Measurements from ENCODE around the gene SDR42E2. TPM values are rescaled to one million over a fixed set of nuclear protein-coding genes. Genes with fewer than 3 reads are reported as not detected.
A peak's percentile ranks its signal among the peaks of the same experiment; 100 is the strongest.

Gene SDR42E2
- total and polyA plus RNA-seq, 10 of the 15 experiments (the other 5 are each of a cell fraction or from before 2014, with no cell fraction given) = 0.01 to 0.09 (median 0.08) TPM; not detected in 4

DNA sequence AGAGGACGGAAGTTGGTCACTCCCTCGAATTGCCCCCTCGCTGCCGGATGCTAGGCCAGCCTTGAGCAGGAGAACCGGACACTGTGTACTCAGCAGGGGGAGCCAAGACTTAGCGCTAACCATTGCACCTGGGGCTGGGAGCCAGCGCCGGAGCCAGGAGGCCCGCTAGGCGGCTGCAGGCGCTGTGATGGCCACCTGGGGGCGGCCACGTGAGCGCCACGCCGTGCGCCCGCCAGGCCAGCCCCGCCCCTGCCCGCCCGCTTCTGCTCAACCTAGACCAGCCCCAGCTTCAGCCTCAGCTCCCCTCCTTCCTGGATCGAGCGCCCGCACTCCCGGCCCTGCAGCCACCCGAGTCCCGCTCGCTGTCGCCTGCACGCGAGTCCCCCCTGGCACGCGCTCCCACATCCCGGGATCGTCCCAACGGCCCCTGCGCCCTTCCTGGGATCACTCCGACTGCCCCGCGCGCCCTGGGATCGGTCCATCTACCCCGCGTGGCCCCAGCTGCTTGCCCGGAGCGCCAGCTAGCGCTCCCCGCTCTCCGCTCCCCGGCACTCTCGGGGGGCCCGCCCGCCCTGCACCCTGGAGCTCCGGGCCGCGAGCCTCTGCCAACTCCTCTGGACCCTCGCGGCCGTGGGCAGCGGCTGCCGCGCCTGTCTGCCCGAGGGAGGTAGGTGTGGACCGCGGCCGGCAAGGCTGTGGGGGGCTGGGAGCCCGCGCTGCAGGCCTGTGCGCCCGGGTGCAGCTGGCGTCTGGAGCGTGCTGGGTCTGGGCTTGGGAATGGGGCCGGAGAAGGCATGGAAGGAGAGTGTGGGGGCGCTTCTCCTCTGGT lies 43.9 kb downstream of the SDR42E2 start, which contains the start of gene EEF2K (continued):
- TF ChIP-seq MYB (IDR thresholded peaks at IDR 0.05; ENCODE audit: borderline replicate concordance, low read depth, low read length) = no peak
- no peak for TF ChIP-seq ATF7 (IDR thresholded peaks at IDR 0.05; ENCODE audit: low read depth)
- TF ChIP-seq PAX5 (IDR thresholded peaks at IDR 0.05; ENCODE audit: borderline replicate concordance, low read depth, low read length) = 0 out of 2 replicates have a peak, but pooled peaks have one; percentile 9
- peak; percentile 48; the same call in 1 of the 2 replicates for TF ChIP-seq CREB1 (IDR thresholded peaks at IDR 0.05; ENCODE audit: low read depth)
- TF ChIP-seq TCF12 (IDR thresholded peaks at IDR 0.05; ENCODE audit: low read depth, low read length) = peak; percentile 85
- peak; percentile 92 to 97 for TF ChIP-seq BHLHE40 (IDR thresholded peaks at IDR 0.05; ENCODE audit: borderline replicate concordance in 1 of 2, low read depth in 2 of 2, low read length in 1 of 2)
- TF ChIP-seq, protein P1, sequence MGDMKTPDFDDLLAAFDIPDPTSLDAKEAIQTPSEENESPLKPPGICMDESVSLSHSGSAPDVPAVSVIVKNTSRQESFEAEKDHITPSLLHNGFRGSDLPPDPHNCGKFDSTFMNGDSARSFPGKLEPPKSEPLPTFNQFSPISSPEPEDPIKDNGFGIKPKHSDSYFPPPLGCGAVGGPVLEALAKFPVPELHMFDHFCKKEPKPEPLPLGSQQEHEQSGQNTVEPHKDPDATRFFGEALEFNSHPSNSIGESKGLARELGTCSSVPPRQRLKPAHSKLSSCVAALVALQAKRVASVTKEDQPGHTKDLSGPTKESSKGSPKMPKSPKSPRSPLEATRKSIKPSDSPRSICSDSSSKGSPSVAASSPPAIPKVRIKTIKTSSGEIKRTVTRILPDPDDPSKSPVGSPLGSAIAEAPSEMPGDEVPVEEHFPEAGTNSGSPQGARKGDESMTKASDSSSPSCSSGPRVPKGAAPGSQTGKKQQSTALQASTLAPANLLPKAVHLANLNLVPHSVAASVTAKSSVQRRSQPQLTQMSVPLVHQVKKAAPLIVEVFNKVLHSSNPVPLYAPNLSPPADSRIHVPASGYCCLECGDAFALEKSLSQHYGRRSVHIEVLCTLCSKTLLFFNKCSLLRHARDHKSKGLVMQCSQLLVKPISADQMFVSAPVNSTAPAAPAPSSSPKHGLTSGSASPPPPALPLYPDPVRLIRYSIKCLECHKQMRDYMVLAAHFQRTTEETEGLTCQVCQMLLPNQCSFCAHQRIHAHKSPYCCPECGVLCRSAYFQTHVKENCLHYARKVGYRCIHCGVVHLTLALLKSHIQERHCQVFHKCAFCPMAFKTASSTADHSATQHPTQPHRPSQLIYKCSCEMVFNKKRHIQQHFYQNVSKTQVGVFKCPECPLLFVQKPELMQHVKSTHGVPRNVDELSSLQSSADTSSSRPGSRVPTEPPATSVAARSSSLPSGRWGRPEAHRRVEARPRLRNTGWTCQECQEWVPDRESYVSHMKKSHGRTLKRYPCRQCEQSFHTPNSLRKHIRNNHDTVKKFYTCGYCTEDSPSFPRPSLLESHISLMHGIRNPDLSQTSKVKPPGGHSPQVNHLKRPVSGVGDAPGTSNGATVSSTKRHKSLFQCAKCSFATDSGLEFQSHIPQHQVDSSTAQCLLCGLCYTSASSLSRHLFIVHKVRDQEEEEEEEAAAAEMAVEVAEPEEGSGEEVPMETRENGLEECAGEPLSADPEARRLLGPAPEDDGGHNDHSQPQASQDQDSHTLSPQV (IDR thresholded peaks at IDR 0.05) = peak; percentile 91
- TF ChIP-seq, protein P2, sequence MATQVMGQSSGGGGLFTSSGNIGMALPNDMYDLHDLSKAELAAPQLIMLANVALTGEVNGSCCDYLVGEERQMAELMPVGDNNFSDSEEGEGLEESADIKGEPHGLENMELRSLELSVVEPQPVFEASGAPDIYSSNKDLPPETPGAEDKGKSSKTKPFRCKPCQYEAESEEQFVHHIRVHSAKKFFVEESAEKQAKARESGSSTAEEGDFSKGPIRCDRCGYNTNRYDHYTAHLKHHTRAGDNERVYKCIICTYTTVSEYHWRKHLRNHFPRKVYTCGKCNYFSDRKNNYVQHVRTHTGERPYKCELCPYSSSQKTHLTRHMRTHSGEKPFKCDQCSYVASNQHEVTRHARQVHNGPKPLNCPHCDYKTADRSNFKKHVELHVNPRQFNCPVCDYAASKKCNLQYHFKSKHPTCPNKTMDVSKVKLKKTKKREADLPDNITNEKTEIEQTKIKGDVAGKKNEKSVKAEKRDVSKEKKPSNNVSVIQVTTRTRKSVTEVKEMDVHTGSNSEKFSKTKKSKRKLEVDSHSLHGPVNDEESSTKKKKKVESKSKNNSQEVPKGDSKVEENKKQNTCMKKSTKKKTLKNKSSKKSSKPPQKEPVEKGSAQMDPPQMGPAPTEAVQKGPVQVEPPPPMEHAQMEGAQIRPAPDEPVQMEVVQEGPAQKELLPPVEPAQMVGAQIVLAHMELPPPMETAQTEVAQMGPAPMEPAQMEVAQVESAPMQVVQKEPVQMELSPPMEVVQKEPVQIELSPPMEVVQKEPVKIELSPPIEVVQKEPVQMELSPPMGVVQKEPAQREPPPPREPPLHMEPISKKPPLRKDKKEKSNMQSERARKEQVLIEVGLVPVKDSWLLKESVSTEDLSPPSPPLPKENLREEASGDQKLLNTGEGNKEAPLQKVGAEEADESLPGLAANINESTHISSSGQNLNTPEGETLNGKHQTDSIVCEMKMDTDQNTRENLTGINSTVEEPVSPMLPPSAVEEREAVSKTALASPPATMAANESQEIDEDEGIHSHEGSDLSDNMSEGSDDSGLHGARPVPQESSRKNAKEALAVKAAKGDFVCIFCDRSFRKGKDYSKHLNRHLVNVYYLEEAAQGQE (IDR thresholded peaks at IDR 0.05; ENCODE audit: low read depth, low read length) = 0 out of 2 replicates have a peak, but pooled peaks have one; percentile 9
- no peak for TF ChIP-seq ESRRA (IDR thresholded peaks at IDR 0.05; ENCODE audit: low read length)
- 0 out of 2 replicates have a peak, but pooled peaks have one; percentile 26 for TF ChIP-seq ZNF207 (IDR thresholded peaks at IDR 0.05; ENCODE audit: borderline replicate concordance)
- no peak for TF ChIP-seq KDM1A (IDR thresholded peaks at IDR 0.05; ENCODE audit: borderline replicate concordance)
- TF ChIP-seq TBL1XR1 (IDR thresholded peaks at IDR 0.05; ENCODE audit: low read depth, low read length) = 0 out of 2 replicates have a peak, but pooled peaks have one; percentile 66
- TF ChIP-seq ZBED1 (IDR thresholded peaks at IDR 0.05; ENCODE audit: borderline replicate concordance) = peak; percentile 42; the same call in 1 of the 2 replicates
- peak; percentile 71 for TF ChIP-seq MYC (IDR thresholded peaks at IDR 0.05; ENCODE audit: insufficient read depth, insufficient read length, insufficient replicate concordance, low read length, severe bottlenecking)
- TF ChIP-seq, protein P3, sequence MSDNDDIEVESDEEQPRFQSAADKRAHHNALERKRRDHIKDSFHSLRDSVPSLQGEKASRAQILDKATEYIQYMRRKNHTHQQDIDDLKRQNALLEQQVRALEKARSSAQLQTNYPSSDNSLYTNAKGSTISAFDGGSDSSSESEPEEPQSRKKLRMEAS (IDR thresholded peaks at IDR 0.05; ENCODE audit: low read depth, low read length) = peak; percentile 96
- TF ChIP-seq ZNF622 (IDR thresholded peaks at IDR 0.05) = no peak
- TF ChIP-seq WRNIP1 (IDR thresholded peaks at IDR 0.05; ENCODE audit: borderline replicate concordance, low read depth, low read length) = no peak
- TF ChIP-seq TCF3 (IDR thresholded peaks at IDR 0.05; ENCODE audit: borderline replicate concordance, insufficient read depth, low read depth, low read length) = peak; percentile 79; the same call in 1 of the 2 replicates
- peak; percentile 81 for TF ChIP-seq GATAD2B (conservative IDR thresholded peaks at IDR 0.05; ENCODE audit: low read depth)
- no peak for TF ChIP-seq SIX5 (IDR thresholded peaks at IDR 0.05; ENCODE audit: low read depth, low read length, severe bottlenecking)
- no peak for TF ChIP-seq KLF5 (IDR thresholded peaks at IDR 0.05; ENCODE audit: partially characterized antibody)
- no peak for TF ChIP-seq RELA (IDR thresholded peaks at IDR 0.05; ENCODE audit: borderline replicate concordance, partially characterized antibody)

All from GM12878 (cell line).